HL-60/S4 treated with retinoic acid at 250 ng/mL for 4 days and 3 days (cell line): Measurements from ENCODE around the gene ZNF235.
"Not testable (repeated sequence)": the region's sequence is repeated elsewhere in the genome, so short reads cannot be mapped to it uniquely, and the experiment has no call there.

Source experiments
- in situ Hi-C: fragments of 300-500 bp; cut with MboI; formaldehyde crosslinking; loops from 2 replicates; pipeline ENCODE4 v1.7.0; 2022; ENCODE audit warnings: low sequenced_read_pairs

Gene ZNF235

GRCh38 chr19:44258136-44258535 lies 46.7 kb downstream of the ZNF235 start:
- in situ Hi-C loops = no loop called here

GRCh38 chr19:44255705-44256411 lies 49.0 kb downstream of the ZNF235 start:
- in situ Hi-C loops = no loop called here

DNA sequence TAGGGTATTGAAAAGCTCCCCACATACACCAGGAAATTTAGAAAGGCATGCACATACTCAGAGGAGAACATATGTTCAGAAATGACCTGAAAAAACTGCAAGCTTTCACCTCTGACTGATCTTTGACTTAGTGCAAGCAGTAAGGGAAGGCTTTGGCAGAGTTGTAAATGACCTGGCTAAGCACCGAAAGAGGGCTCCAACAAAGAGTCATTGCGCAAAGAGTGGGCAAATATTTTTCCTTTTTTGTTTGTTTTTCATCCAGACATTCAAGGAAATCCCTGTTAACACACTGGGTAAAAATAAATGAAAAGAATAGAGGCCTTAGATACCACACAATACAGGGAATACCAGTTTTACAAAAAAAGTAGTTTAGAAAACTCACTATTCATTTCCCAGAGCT lies 50.3 kb downstream of the ZNF235 start:
- in situ Hi-C loops = no loop called here

DNA sequence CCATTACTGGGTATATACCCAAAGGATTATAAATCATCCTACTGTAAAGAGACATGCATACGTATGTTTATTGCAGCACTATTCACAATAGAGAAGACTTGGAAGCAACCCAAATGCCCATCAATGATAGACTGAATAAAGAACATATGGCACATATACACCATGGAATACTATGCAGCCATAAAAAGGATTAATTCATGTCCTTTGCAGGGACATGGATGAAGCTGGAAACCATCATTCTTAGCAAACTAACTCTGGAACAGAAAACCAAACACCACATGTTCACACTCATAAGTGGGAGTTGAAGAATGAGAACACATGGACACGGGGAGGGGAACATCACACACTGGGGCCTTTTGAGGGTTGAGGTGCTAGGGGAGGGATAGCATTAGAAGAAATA lies 51.4 kb downstream of the ZNF235 start:
- in situ Hi-C loops = not testable (repeated sequence)

DNA sequence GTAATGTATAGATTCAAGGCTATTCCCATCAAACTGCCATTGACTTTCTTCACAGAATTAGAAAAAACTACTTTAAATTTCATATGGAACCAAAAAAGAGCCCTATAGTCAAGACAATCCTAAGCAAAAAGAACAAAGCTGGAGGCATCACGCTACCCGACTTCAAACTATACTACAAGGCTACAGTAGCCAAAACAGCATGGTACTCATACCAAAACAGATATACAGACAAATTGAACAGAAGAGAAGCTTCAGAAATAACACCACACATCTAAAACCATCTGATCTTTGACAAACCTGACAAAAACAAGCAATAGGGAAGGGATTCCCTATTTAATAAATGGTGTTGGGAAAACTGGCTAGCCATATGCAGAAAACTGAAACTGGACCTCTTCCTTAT lies 52.5 kb downstream of the ZNF235 start:
- in situ Hi-C loops = not testable (repeated sequence)

DNA sequence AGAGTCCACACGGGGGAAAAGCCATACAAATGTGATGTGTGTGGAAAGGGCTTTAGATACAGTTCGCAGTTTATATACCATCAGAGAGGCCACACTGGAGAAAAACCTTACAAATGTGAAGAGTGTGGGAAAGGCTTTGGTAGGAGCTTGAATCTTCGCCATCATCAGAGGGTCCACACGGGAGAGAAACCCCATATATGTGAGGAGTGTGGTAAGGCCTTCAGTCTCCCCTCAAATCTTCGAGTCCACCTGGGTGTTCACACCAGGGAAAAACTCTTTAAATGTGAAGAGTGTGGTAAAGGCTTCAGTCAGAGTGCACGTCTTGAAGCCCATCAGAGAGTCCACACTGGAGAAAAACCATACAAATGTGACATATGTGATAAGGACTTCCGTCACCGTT lies 68.4 kb downstream of the ZNF235 start:
- in situ Hi-C loops = no loop called here
